HEK293 (cell line): ENCODE measurements around the gene PRRC2C.
A peak's percentile ranks its signal among the peaks of the same experiment; 100 is the strongest.

Source experiments
- CTCF ChIA-PET: fragments of 350-600 bp; formaldehyde crosslinking; extraction: SDS; loops from one replicate; lab custom pipeline; 2021; ENCODE audit warnings: antibody characterized with exemption; lab: Yijun Ruan, JAX
- POLR2A ChIA-PET: fragments of 300-600 bp; formaldehyde crosslinking; extraction: SDS; loops from one replicate; lab custom pipeline; 2020; ENCODE audit warnings: antibody characterized with exemption, inconsistent platforms; lab: Yijun Ruan, JAX
- H3K27ac ChIP-seq: fragments of 200-500 bp; sonication (Bioruptor generic); 2 replicates; pipeline ENCODE4 v1.5.1; 2014; ENCODE audit warnings: low read depth, low read length, control low read depth, inconsistent platforms; ENCODE audit errors: extremely low read depth
- H3K36me3 ChIP-seq, 2 experiments: fragments of 200-500 bp in 1 of 2; sonication (Bioruptor generic) in 1 of 2; 1 replicate in 1 of 2; 2 replicates in 1 of 2; pipeline ENCODE4 v1.5.1; 2014 to 2017; ENCODE audit warnings: inconsistent platforms in 2 of 2, low read length in 2 of 2; ENCODE audit not compliant: control insufficient read depth in 2 of 2, insufficient read depth in 1 of 2
- H3K4me1 ChIP-seq: fragments of 200-500 bp; sonication (Bioruptor generic); 2 replicates; pipeline ENCODE4 v1.5.1; 2014; ENCODE audit warnings: mild to moderate bottlenecking, low read length, inconsistent platforms; ENCODE audit not compliant: control insufficient read depth, insufficient read depth
- H3K4me3 ChIP-seq: 2 replicates; pipeline ENCODE4 v1.5.1; 2011; ENCODE audit warnings: low read depth, mild to moderate bottlenecking, control low read depth, low read length, moderate library complexity
- H3K9me3 ChIP-seq: fragments of 200-500 bp; sonication (Bioruptor generic); 2 replicates; pipeline ENCODE4 v1.5.1; 2014; ENCODE audit warnings: low read depth, low read length, inconsistent platforms; ENCODE audit not compliant: control insufficient read depth, insufficient read depth
- KLF1 ChIP-seq: fragments of 450-650 bp; formaldehyde crosslinking; IDR thresholded peaks from 2 replicates; pipeline ENCODE4 v1.5.1; 2016; ENCODE audit warnings: missing biosample characterization, missing genetic modification characterization
- REPIN1 ChIP-seq: fragments of 450-650 bp; formaldehyde crosslinking; IDR thresholded peaks from 2 replicates; pipeline ENCODE4 v1.5.1; 2017; ENCODE audit warnings: missing biosample characterization, missing genetic modification characterization, low read depth
- SCRT1 ChIP-seq: fragments of 450-650 bp; formaldehyde crosslinking; IDR thresholded peaks from 2 replicates; pipeline ENCODE4 v1.5.1; 2016; ENCODE audit warnings: missing biosample characterization, missing genetic modification characterization, borderline replicate concordance
- SCRT2 ChIP-seq: fragments of 450-650 bp; formaldehyde crosslinking; IDR thresholded peaks from 2 replicates; pipeline ENCODE4 v1.5.1; 2016; ENCODE audit warnings: missing biosample characterization, missing genetic modification characterization
- WT1 ChIP-seq: fragments of 450-650 bp; formaldehyde crosslinking; IDR thresholded peaks from 2 replicates; pipeline ENCODE4 v1.5.1; 2016; ENCODE audit warnings: missing biosample characterization, missing genetic modification characterization
- ZBTB8A ChIP-seq: fragments of 450-650 bp; formaldehyde crosslinking; IDR thresholded peaks from 2 replicates; pipeline ENCODE4 v1.5.1; 2016; ENCODE audit warnings: missing biosample characterization, missing genetic modification characterization
- ZFHX2 ChIP-seq: fragments of 450-650 bp; formaldehyde crosslinking; conservative IDR thresholded peaks from 2 replicates; pipeline ENCODE4 v1.5.1; 2016; ENCODE audit warnings: missing biosample characterization, missing genetic modification characterization
- ZFP37 ChIP-seq: fragments of 450-650 bp; formaldehyde crosslinking; IDR thresholded peaks from 2 replicates; pipeline ENCODE4 v1.5.1; 2016; ENCODE audit warnings: missing biosample characterization, missing genetic modification characterization
- ZIC2 ChIP-seq: fragments of 450-650 bp; formaldehyde crosslinking; IDR thresholded peaks from 2 replicates; pipeline ENCODE4 v1.5.1; 2016; ENCODE audit warnings: missing biosample characterization, missing genetic modification characterization
- ZNF221 ChIP-seq: fragments of 450-650 bp; formaldehyde crosslinking; IDR thresholded peaks from 2 replicates; pipeline ENCODE4 v1.5.1; 2017; ENCODE audit warnings: missing biosample characterization, missing genetic modification characterization, borderline replicate concordance
- ZNF24 ChIP-seq: fragments of 450-650 bp; formaldehyde crosslinking; IDR thresholded peaks from 2 replicates; pipeline ENCODE4 v1.5.1; 2016; ENCODE audit warnings: missing biosample characterization, missing genetic modification characterization
- ZNF350 ChIP-seq: fragments of 450-650 bp; formaldehyde crosslinking; IDR thresholded peaks from 2 replicates; pipeline ENCODE4 v1.5.0; 2017; ENCODE audit warnings: missing biosample characterization, mild to moderate bottlenecking, missing genetic modification characterization
- ZNF37A ChIP-seq: fragments of 450-650 bp; IDR thresholded peaks from 2 replicates; pipeline ENCODE4 v1.5.1; 2018; ENCODE audit warnings: missing biosample characterization, missing genetic modification characterization
- ZNF423 ChIP-seq: fragments of 450-650 bp; formaldehyde crosslinking; IDR thresholded peaks from 2 replicates; pipeline ENCODE4 v1.5.1; 2016; ENCODE audit warnings: missing biosample characterization, missing genetic modification characterization
- ZNF473 ChIP-seq: fragments of 450-650 bp; formaldehyde crosslinking; IDR thresholded peaks from 2 replicates; pipeline ENCODE4 v1.5.1; 2017; ENCODE audit warnings: missing biosample characterization, missing genetic modification characterization
- ZNF560 ChIP-seq: fragments of 450-650 bp; formaldehyde crosslinking; IDR thresholded peaks from 2 replicates; pipeline ENCODE4 v1.5.1; 2017; ENCODE audit warnings: missing biosample characterization, missing genetic modification characterization, borderline replicate concordance
- ZNF571 ChIP-seq: fragments of 450-650 bp; formaldehyde crosslinking; IDR thresholded peaks from 2 replicates; pipeline ENCODE4 v1.5.0; 2017; ENCODE audit warnings: missing biosample characterization, missing genetic modification characterization
- ZNF660 ChIP-seq: fragments of 450-650 bp; IDR thresholded peaks from 2 replicates; pipeline ENCODE4 v1.5.1; 2018; ENCODE audit warnings: missing biosample characterization, mild to moderate bottlenecking, missing genetic modification characterization
- ZNF707 ChIP-seq: fragments of 450-650 bp; formaldehyde crosslinking; IDR thresholded peaks from 2 replicates; pipeline ENCODE4 v1.5.1; 2016; ENCODE audit warnings: missing biosample characterization, missing genetic modification characterization
- ZNF843 ChIP-seq: fragments of 450-650 bp; formaldehyde crosslinking; IDR thresholded peaks from 2 replicates; pipeline ENCODE4 v1.5.1; 2016; ENCODE audit warnings: missing biosample characterization, missing genetic modification characterization
- ZSCAN23 ChIP-seq: fragments of 450-650 bp; formaldehyde crosslinking; IDR thresholded peaks from 2 replicates; pipeline ENCODE4 v1.5.1; 2016; ENCODE audit warnings: missing biosample characterization, missing genetic modification characterization
- TF ChIP-seq, protein P1 (sequence below): fragments of 450-650 bp; formaldehyde crosslinking; optimal IDR thresholded peaks from 2 replicates; pipeline ENCODE3; 2016; ENCODE audit warnings: missing biosample characterization, mild to moderate bottlenecking, missing genetic modification characterization
- TF ChIP-seq, protein P2 (sequence below): fragments of 450-650 bp; formaldehyde crosslinking; IDR thresholded peaks from 2 replicates; pipeline ENCODE4 v1.5.1; 2016; ENCODE audit warnings: missing biosample characterization, missing genetic modification characterization
- TF ChIP-seq, protein P3 (sequence below): fragments of 450-650 bp; formaldehyde crosslinking; IDR thresholded peaks from 2 replicates; pipeline ENCODE4 v1.5.1; 2017; ENCODE audit warnings: missing biosample characterization, missing genetic modification characterization
- TF ChIP-seq, protein P4 (sequence below): fragments of 450-650 bp; formaldehyde crosslinking; IDR thresholded peaks from 2 replicates; pipeline ENCODE4 v1.5.1; 2016; ENCODE audit warnings: missing biosample characterization, missing genetic modification characterization

PRRC2C gene

DNA sequence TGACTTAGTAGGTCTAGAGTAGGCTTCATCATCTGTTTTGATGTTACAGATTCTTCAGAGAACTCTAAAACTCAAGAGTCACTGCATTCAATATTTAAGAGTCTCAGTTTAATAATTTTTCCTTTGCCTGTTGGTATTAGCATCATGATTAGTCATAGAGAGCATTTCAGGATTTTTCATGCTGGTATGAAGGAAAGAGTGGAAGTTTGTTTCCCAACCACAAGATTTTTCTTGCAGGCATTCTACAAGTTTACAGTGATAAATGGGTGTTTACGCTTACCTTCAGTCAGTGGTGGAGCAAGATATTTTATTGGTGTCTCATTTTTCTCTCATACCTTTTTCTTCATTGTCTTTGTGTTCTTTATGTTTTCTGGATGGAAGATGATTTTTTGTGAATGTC lies 78.3 kb downstream of the PRRC2C start (continued):
- TF ChIP-seq ZBTB8A (no peak), ZNF660 (tag by site-specific recombination) (no peak)

DNA sequence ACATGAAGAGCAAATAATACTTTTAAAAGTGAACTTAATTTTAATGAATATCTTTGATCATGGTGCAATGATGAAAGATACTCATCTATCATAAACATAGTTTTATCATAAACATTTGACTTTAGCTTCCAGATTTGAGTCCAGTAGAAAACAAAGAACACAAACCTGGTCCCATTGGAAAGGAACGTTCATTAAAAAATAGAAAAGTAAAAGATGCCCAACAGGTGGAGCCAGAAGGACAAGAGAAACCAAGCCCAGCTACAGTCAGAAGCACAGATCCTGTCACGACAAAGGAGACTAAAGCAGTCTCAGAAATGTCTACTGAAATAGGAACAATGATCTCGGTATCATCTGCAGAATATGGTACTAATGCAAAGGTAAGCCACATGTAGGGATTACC lies 81.1 kb downstream of the PRRC2C start:
- POLR2A ChIA-PET, result no interaction called here
- no peak overlapping the region for H3K4me3 ChIP-seq
- CTCF ChIA-PET, result interaction anchor here (0.7 to 2.7 kb wide), 2 partner anchors 10 to 21 kb away, joined by 4 to 6 read pairs; no protein-coding TSS in a partner anchor
- peaks cover 49 to 89% of the 10 kb centered on the region in 2 experiments for H3K36me3 ChIP-seq
- no peaks in the 10 kb centered on the region for H3K4me1 ChIP-seq
- no peaks in the 10 kb centered on the region for H3K9me3 ChIP-seq
- H3K27ac ChIP-seq, result no peak overlapping the region
- TF ChIP-seq SCRT1 (tag by site-specific recombination) (peak; percentile 29; the same call in 1 of the 2 replicates), SCRT2 (peak; percentile 56; the same call in 1 of the 2 replicates), ZBTB8A (no peak), ZNF221 (tag by site-specific recombination) (no peak)

DNA sequence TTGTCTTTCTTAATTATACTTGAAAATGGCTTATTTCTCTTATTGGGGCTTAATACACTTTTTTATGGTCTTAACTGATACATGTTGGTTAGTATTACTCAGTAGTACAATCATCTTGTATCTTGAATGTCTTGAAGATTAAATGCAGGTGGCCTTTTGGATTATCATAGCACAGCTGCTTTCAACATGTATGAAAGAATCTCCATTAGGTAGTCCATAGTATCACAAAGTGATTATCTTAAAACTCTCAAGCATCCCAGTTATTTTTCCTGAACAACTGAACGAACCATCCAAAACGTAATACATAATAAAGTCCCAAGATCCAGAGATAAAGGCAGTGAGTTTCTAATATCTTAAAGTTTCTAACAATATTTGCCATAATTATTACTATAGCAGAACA lies 85.0 kb downstream of the PRRC2C start:
- Histone ChIP-seq H3K4me1 (no peaks in the 10 kb centered on the region), H3K36me3 (peaks cover 50 to 79% of the 10 kb centered on the region in 2 experiments), H3K27ac (no peak overlapping the region), H3K4me3 (no peak overlapping the region), H3K9me3 (no peaks in the 10 kb centered on the region)
- ChIA-PET CTCF (no interaction called here), POLR2A (no interaction called here)
- no peak for TF ChIP-seq ZNF350
- TF ChIP-seq, protein P1, sequence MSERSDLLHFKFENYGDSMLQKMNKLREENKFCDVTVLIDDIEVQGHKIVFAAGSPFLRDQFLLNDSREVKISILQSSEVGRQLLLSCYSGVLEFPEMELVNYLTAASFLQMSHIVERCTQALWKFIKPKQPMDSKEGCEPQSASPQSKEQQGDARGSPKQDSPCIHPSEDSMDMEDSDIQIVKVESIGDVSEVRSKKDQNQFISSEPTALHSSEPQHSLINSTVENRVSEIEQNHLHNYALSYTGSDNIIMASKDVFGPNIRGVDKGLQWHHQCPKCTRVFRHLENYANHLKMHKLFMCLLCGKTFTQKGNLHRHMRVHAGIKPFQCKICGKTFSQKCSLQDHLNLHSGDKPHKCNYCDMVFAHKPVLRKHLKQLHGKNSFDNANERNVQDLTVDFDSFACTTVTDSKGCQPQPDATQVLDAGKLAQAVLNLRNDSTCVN (tag by site-specific recombination), result no peak
- no peak for TF ChIP-seq ZNF560
- TF ChIP-seq ZIC2 (tag by site-specific recombination), result no peak
- no peak for TF ChIP-seq REPIN1 (tag by site-specific recombination)
- TF ChIP-seq ZNF37A, result no peak
- TF ChIP-seq ZNF843 (tag by site-specific recombination), result no peak

DNA sequence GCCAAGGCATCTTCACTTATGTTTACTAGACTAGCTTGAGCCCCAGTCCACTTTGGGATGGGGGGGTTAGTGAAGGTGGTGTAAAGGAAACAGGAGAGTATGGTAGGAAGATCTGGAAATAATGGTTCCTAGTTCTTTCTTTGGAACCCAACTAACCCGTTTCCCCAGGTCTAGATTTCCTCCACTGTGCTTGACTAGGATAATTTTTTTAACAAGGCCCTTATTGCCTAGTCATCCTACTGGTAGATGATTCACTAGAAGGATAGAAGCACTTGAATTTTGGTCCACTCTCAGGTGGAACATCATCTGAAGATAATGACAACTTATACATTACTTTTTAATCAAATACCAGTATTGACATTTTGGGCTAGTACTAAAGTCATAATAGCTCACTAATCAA lies 90.8 kb downstream of the PRRC2C start:
- Histone ChIP-seq H3K4me3 (no peak overlapping the region), H3K36me3 (peaks cover 48 to 84% of the 10 kb centered on the region in 2 experiments), H3K27ac (no peak overlapping the region), H3K9me3 (no peaks in the 10 kb centered on the region), H3K4me1 (no peaks in the 10 kb centered on the region)
- ChIA-PET CTCF (no interaction called here), POLR2A (no interaction called here)
- TF ChIP-seq ZFHX2 (tag by site-specific recombination) (no peak), ZNF571 (tag by site-specific recombination) (no peak), KLF1 (tag by site-specific recombination) (no peak), ZNF24 (no peak), ZNF423 (tag by site-specific recombination) (no peak), ZNF707 (no peak), ZFP37 (tag by site-specific recombination) (no peak), WT1 (tag by site-specific recombination) (no peak), ZSCAN23 (tag by site-specific recombination) (no peak), ZNF473 (tag by site-specific recombination) (no peak)
- TF ChIP-seq, protein P2, sequence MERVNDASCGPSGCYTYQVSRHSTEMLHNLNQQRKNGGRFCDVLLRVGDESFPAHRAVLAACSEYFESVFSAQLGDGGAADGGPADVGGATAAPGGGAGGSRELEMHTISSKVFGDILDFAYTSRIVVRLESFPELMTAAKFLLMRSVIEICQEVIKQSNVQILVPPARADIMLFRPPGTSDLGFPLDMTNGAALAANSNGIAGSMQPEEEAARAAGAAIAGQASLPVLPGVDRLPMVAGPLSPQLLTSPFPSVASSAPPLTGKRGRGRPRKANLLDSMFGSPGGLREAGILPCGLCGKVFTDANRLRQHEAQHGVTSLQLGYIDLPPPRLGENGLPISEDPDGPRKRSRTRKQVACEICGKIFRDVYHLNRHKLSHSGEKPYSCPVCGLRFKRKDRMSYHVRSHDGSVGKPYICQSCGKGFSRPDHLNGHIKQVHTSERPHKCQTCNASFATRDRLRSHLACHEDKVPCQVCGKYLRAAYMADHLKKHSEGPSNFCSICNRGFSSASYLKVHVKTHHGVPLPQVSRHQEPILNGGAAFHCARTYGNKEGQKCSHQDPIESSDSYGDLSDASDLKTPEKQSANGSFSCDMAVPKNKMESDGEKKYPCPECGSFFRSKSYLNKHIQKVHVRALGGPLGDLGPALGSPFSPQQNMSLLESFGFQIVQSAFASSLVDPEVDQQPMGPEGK (tag by site-specific recombination), result no peak
- TF ChIP-seq, protein P3, sequence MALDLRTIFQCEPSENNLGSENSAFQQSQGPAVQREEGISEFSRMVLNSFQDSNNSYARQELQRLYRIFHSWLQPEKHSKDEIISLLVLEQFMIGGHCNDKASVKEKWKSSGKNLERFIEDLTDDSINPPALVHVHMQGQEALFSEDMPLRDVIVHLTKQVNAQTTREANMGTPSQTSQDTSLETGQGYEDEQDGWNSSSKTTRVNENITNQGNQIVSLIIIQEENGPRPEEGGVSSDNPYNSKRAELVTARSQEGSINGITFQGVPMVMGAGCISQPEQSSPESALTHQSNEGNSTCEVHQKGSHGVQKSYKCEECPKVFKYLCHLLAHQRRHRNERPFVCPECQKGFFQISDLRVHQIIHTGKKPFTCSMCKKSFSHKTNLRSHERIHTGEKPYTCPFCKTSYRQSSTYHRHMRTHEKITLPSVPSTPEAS, result no peak
- TF ChIP-seq, protein P4, sequence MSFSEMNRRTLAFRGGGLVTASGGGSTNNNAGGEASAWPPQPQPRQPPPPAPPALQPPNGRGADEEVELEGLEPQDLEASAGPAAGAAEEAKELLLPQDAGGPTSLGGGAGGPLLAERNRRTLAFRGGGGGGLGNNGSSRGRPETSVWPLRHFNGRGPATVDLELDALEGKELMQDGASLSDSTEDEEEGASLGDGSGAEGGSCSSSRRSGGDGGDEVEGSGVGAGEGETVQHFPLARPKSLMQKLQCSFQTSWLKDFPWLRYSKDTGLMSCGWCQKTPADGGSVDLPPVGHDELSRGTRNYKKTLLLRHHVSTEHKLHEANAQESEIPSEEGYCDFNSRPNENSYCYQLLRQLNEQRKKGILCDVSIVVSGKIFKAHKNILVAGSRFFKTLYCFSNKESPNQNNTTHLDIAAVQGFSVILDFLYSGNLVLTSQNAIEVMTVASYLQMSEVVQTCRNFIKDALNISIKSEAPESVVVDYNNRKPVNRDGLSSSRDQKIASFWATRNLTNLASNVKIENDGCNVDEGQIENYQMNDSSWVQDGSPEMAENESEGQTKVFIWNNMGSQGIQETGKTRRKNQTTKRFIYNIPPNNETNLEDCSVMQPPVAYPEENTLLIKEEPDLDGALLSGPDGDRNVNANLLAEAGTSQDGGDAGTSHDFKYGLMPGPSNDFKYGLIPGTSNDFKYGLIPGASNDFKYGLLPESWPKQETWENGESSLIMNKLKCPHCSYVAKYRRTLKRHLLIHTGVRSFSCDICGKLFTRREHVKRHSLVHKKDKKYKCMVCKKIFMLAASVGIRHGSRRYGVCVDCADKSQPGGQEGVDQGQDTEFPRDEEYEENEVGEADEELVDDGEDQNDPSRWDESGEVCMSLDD (tag by site-specific recombination), result no peak
